GM23248 (cell line): Measurements from ENCODE around the gene RPL7A. TPM values are rescaled to one million over a fixed set of nuclear protein-coding genes. Genes with fewer than 3 reads are reported as not detected.
"Not testable (repeated sequence)": the region's sequence is repeated elsewhere in the genome, so short reads cannot be mapped to it uniquely, and the experiment has no call there.

Experiments
- DNase-seq: peaks from one replicate; pipeline ENCODE4 v3.0.0-alpha.2; 2015
- H2AFZ ChIP-seq: fragments of 200-600 bp; sonication (generic); 2 replicates; pipeline ENCODE4 v1.6.1; 2016; ENCODE audit warnings: antibody characterized with exemption
- H3F3A ChIP-seq: fragments of 200-600 bp; sonication (generic); 2 replicates; pipeline ENCODE4 v1.6.1; 2016; ENCODE audit warnings: mild to moderate bottlenecking, antibody characterized with exemption, mixed run types; ENCODE audit not compliant: insufficient read depth
- H3K27ac ChIP-seq: fragments of 200-600 bp; sonication (generic); 2 replicates; pipeline ENCODE4 v1.5.1; 2016; ENCODE audit warnings: mild to moderate bottlenecking
- H3K27me3 ChIP-seq: fragments of 200-600 bp; sonication (generic); replicated peaks from 2 replicates; pipeline ENCODE4 v1.6.1; 2016; ENCODE audit warnings: mild to moderate bottlenecking; ENCODE audit not compliant: insufficient read depth
- H3K36me3 ChIP-seq: fragments of 200-600 bp; sonication (generic); 2 replicates; pipeline ENCODE4 v1.6.1; 2016; ENCODE audit warnings: low read depth, mild to moderate bottlenecking
- H3K4me1 ChIP-seq: fragments of 200-600 bp; sonication (generic); 2 replicates; pipeline ENCODE4 v1.6.1; 2016; ENCODE audit warnings: mild to moderate bottlenecking; ENCODE audit not compliant: insufficient read depth
- H3K4me2 ChIP-seq: fragments of 200-600 bp; sonication (generic); one replicate; pipeline ENCODE4 v1.6.1; 2016; ENCODE audit warnings: mild to moderate bottlenecking; ENCODE audit not compliant: unreplicated experiment
- H3K4me3 ChIP-seq: fragments of 200-600 bp; sonication (generic); 2 replicates; pipeline ENCODE4 v1.5.1; 2016; ENCODE audit warnings: mild to moderate bottlenecking
- H3K79me2 ChIP-seq: fragments of 200-600 bp; sonication (generic); 2 replicates; pipeline ENCODE4 v1.6.1; 2016; ENCODE audit warnings: mild to moderate bottlenecking; ENCODE audit not compliant: insufficient read depth
- H3K9ac ChIP-seq: fragments of 200-600 bp; sonication (generic); 2 replicates; pipeline ENCODE4 v1.6.1; 2016; ENCODE audit warnings: mild to moderate bottlenecking
- H3K9me2 ChIP-seq: fragments of 200-600 bp; sonication (generic); 2 replicates; pipeline ENCODE4 v1.6.1; 2016; ENCODE audit warnings: mixed run types, mild to moderate bottlenecking, moderate library complexity; ENCODE audit not compliant: insufficient read depth
- H3K9me3 ChIP-seq: fragments of 200-600 bp; sonication (generic); one replicate; pipeline ENCODE4 v1.6.1; 2017; ENCODE audit warnings: low read depth
- H4K20me1 ChIP-seq: fragments of 200-600 bp; sonication (generic); 2 replicates; pipeline ENCODE4 v1.6.0; 2016; ENCODE audit not compliant: insufficient read depth
- EZH2 ChIP-seq: fragments of 200-600 bp; sonication (generic); IDR thresholded peaks from 2 replicates; pipeline ENCODE4 v1.6.1; 2018; ENCODE audit warnings: antibody characterized with exemption, mild to moderate bottlenecking; ENCODE audit not compliant: insufficient read depth, poor library complexity, severe bottlenecking
- EZH2phosphoT487 ChIP-seq: fragments of 200-600 bp; sonication (generic); IDR thresholded peaks from 2 replicates; pipeline ENCODE4 v1.6.1; 2018; ENCODE audit warnings: antibody characterized with exemption, moderate library complexity, mild to moderate bottlenecking, low read depth; ENCODE audit not compliant: insufficient read depth
- WGBS, 2 experiments: methylation state at CpG; one replicate each; pipeline ENCODE4 v1.1.6; 2015 to 2017; ENCODE audit warnings: low lambda C conversion rate in 2 of 2, low coverage in 1 of 2; ENCODE audit errors: missing lambda C conversion rate in 2 of 2; 5-methylcytosine and 5-hydroxymethylcytosine counted together
- in situ Hi-C: fragments of 300-500 bp; cut with MboI; formaldehyde crosslinking; loops from 2 replicates; pipeline ENCODE4 v1.15.0; 2020
- polyA plus RNA-seq: library from polyadenylated mRNA; unstranded; fragments of >200 nt; fragmentation: Nextera tagmentation; extraction: Ambion mirVana; gene quantifications from 2 replicates; pipeline ENCODE4 v1.2.1, GENCODE V29; 2016
- total RNA-seq: library from RNA; depleted of rRNA; stranded (reverse); fragments of >200 nt; shearing (Covaris generic); gene quantifications from 2 replicates; pipeline ENCODE4 v1.2.3, GENCODE V29; 2014; rRNA removed

The RPL7A gene
- total RNA-seq (1,262 and 1,382 TPM in 2 replicates), polyA plus RNA-seq (437 and 458 TPM in 2 replicates)

- H2AFZ ChIP-seq: peak within 1 kb of the TSS; percentile 67
- no peaks in the 10 kb centered on the region for H3K9me2 ChIP-seq
- TF ChIP-seq EZH2 (no peak), EZH2phosphoT487 (no peak)
- in situ Hi-C loops: no loop called here
- H3K9me3 ChIP-seq: no peaks in the 10 kb centered on the region
- peak within 1 kb of the TSS; percentile 100 for H3K4me2 ChIP-seq
- H3K27ac ChIP-seq: peak within 1 kb of the TSS; percentile 94
- peaks cover 63% of the 10 kb centered on the region for H3K79me2 ChIP-seq
- H3K27me3 ChIP-seq: no peaks in the 10 kb centered on the region
- peaks cover 16% of the 10 kb centered on the region for H3K4me1 ChIP-seq
- peaks cover 38% of the 10 kb centered on the region for H3K36me3 ChIP-seq
- H4K20me1 ChIP-seq: no peaks in the 10 kb centered on the region
- H3K4me3 ChIP-seq: peak within 1 kb of the TSS; percentile 98
- peaks cover 46% of the 10 kb centered on the region for H3F3A ChIP-seq
- H3K9ac ChIP-seq: peak within 1 kb of the TSS; percentile 99
- WGBS, 2 experiments: 1% methylated on average over 63 of the region's 64 CpGs
- DNase-seq: peak; percentile 98
Measured at GRCh38 chr9:133347985-133348717, at the start of gene RPL7A, which contains the start of gene MED22. RPL7A (plus strand) TSS chr9:133348218; CDS start chr9:133348244, 26 bp downstream. MED22 (minus strand) TSS chr9:133348131; CDS start chr9:133346662, 1,469 bp downstream.

- H3K9me2 ChIP-seq, in situ Hi-C loops: not testable (repeated sequence)
- WGBS, 2 experiments: 14 to 33% methylated on average over 4 to 14 of the region's 16 CpGs
Measured at GRCh38 chr9:133299996-133300395, 48.0 kb upstream of the RPL7A start.

GRCh38 chr9:133301253-133302230 lies 46.5 kb upstream of the RPL7A start:
- in situ Hi-C loops: no loop called here

More at GRCh38 chr9:133299996-133300395, 48.0 kb upstream of the RPL7A start:
- H3K4me1 ChIP-seq, H3K27ac ChIP-seq, H3K9me3 ChIP-seq, DNase-seq, H3K4me3 ChIP-seq, H3K36me3 ChIP-seq, H3K4me2 ChIP-seq, H3K9ac ChIP-seq, H3K79me2 ChIP-seq, H4K20me1 ChIP-seq, H3F3A ChIP-seq, H2AFZ ChIP-seq: not testable (repeated sequence)
- peaks cover 37% of the 10 kb centered on the region for H3K27me3 ChIP-seq

GRCh38 chr9:133303266-133304157 lies 44.5 kb upstream of the RPL7A start:
- H3K9ac ChIP-seq: no peak overlapping the region
- H3K4me3 ChIP-seq: no peak overlapping the region
- no peaks in the 10 kb centered on the region for H3K4me1 ChIP-seq
- H3K27ac ChIP-seq: no peak overlapping the region
- in situ Hi-C loops: no loop called here
- WGBS, 2 experiments: 31 to 42% methylated on average over 23 to 26 of the region's 26 CpGs
- H3K27me3 ChIP-seq: peaks cover 30% of the 10 kb centered on the region
- H3K9me2 ChIP-seq: no peaks in the 10 kb centered on the region
- no peaks in the 10 kb centered on the region for H3K79me2 ChIP-seq
- DNase-seq: no peak
- no peaks in the 10 kb centered on the region for H3K36me3 ChIP-seq
- H3K4me2 ChIP-seq: no peak overlapping the region
- H4K20me1 ChIP-seq: no peaks in the 10 kb centered on the region
- H3K9me3 ChIP-seq: no peaks in the 10 kb centered on the region
- TF ChIP-seq EZH2phosphoT487: no peak
- no peak for TF ChIP-seq EZH2
- H2AFZ ChIP-seq: no peak overlapping the region
- no peaks in the 10 kb centered on the region for H3F3A ChIP-seq

More at GRCh38 chr9:133301253-133302230, 46.5 kb upstream of the RPL7A start:
- no peak for DNase-seq
- WGBS, 2 experiments: 55 to 56% methylated on average over 13 of the region's 13 CpGs
- Histone ChIP-seq H3K79me2 (no peaks in the 10 kb centered on the region), H3K9me3 (no peaks in the 10 kb centered on the region), H3K9ac (no peak overlapping the region), H3K27me3 (peaks cover 29% of the 10 kb centered on the region), H3K9me2 (no peaks in the 10 kb centered on the region), H3K4me2 (no peak overlapping the region), H3K27ac (no peak overlapping the region), H4K20me1 (no peaks in the 10 kb centered on the region), H3F3A (no peaks in the 10 kb centered on the region), H3K4me3 (no peak overlapping the region), H2AFZ (no peak overlapping the region), H3K4me1 (no peaks in the 10 kb centered on the region), H3K36me3 (no peaks in the 10 kb centered on the region)
- TF ChIP-seq EZH2: no peak
